GM18520 (cell line): ENCODE data around the gene INTS14.
"Not testable (repeated sequence)": the region's sequence is repeated elsewhere in the genome, so short reads cannot be mapped to it uniquely, and the experiment has no call there.

ENCODE experiments used
- ATAC-seq: cut with Tn5 transposase; IDR thresholded peaks from one replicate; pipeline ENCODE4 v1.9.1; 2021; ENCODE audit not compliant: unreplicated experiment

Gene INTS14

DNA sequence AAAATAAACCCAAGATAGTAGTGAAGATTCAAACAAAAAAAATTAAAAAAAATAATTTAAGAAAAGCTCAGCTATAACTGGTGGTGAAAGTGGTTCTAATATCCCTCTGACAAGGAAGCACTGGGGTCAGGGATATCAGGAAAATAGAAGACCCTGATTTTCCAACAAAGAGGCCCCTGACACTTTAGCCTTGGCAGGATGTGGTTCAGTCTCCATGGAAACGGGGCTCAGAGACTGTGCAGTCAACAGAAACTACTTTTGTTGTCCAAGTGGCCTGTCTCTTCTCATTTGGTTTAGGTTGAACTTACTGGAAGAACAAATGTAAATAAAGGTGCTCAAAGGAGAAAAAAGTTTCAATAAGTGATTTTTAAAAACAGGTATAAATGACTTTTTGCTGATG, 27.2 kb downstream of the INTS14 start:
- ATAC-seq = no peak

DNA sequence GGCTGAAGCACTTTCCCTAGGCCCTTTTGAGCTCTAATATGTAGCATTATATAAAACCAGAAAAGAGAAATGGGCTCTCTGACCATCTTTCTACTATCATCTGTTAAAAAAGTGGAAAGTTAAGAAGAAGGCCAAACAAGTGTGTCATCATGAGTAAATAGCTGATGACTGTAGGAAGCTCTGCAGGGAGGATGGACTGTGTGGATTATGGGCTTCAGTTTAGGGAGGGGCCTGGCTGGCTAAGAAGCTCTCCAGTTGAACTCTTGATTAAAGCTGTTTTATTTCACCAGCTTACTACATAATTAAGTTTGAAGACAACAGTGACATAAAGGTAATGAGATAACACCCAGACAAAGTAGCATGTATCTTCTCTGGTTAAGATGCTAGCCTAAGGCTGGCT, 30.6 kb downstream of the INTS14 start:
- no peak for ATAC-seq

DNA sequence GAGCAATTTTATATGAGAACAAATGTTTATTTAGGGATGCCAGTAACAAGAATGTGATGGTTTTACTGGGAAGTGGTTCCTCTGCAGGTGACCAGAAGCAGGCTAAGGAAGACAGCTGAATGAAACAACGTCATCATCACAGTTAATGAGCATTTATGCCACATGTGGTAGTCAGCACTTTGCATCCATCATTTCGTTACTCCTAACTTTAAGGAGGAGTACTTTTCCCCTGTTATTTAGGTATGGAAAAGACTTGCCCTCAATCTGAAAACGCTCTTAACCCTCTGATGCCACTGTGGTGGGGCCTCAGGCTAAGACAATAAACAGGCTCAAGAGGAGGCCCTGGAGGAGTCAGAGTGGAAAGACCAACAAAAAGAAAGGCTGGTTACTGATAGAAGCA, 31.2 kb downstream of the INTS14 start:
- no peak for ATAC-seq

DNA sequence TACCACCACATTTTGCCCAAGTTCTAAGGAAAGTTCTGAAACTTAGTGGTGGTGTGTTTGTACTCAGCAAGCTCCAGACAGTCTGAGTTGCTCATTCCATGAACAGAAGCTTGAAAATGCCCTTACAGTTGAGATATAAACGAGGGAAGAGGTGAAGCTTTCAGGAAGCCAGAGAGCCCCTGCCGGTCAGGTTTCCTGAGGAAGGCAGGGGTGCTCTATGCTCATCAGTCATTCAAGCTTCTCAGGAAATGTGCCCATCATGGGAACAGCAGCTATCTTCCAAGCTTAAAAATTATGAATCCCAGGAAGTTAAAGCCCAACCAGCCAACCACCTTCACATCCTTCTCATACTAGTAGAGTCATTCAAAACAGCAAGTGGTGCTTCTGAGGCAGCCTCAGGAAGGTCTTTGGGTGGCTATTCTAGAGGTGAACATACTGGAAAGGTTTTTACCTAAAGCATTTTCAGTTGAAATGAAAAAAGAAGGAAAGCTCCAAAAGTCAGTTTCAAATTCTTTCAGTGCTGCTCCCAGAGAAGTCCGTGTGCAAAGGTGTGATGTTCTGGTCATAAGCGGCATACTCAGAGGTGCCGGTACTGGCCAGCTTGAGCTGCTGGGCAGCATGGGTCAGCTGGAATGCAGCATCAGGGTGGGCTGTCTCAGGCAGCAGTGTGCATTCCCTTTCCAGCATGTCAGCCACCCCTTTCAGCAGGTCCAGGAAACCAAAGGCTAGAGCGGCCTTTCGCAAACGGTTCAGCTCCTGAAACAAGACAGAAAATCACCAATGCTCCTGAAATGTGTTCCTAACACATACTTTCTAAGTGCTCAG, 31.8 kb downstream of the INTS14 start:
- ATAC-seq = no peak

DNA sequence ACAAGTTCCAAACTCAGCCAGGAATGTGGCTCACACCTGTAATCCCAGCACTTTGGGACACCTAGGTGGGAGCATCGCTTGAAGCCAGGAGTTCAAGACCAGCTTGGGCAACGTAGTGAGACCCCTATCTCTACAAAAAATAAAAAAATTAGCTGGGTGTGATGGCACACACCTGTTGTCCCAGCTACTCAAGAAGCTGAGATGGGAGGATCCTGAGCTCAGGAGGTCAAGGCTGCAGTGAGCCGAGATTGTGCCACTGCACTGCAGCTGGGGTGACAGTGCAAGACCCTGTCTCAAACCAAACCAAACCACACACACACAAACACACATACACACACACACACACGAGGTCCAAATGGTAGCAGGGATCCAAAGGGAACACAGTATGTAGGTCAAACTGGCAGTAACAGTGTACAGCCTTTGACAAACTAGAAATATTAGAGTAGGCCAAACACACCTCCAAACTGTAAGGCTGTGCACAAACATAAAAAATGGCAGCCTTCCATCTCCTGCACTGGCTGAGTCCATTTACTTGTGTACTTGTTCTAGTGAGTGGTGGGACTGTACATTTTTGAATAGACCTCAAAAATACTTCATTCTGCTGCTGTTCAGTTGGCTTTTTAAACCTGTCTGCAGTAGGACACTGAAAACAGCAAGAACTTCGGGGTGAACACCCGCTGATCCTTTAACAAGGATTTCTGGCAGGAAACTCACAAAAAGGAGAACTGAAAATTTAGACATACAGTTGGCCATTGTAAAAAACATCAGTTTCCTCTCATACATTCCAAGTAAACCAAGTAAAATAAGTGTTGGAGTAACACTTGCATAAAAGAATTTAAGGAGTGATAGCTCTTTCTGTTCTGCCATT, 33.6 kb downstream of the INTS14 start:
- no peak for ATAC-seq

DNA sequence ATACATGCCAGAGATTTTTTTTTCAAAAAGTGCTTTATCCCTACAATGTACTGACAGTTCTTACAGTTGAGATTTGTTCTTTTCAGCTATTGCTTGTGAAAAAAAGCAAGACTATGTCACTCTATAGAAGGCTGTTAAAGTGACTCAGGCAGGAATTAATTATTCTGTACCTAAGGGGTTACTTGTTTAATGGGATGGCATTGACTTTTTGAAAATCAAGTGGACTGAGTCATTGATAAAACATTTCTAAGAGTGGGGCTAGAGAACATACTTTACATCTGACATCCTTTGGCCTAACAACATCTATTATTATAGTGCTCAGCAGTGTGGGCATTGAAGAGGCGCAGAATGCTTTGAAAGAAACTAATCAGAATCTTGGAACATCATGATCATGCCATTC, 34.3 kb downstream of the INTS14 start:
- ATAC-seq = no peak

DNA sequence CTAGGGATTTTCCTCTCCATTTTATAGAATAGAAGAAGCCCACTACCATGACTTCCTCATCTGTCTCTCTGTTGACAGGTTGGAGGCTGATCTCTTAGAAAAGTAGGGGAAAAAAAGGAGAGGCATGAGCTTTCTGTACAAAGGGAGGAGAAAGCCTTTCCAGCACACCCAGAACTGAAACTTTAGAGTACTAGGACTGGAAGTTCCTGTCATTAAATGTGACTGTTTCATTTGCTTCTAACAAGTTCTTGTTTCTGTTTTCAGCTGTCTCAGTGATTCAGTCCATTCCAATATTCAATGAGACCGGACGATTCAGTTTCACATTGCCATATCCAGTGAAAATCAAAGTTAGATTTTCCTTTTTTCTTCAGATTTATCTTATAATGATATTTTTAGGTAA, 39.0 kb downstream of the INTS14 start:
- ATAC-seq = no peak

DNA sequence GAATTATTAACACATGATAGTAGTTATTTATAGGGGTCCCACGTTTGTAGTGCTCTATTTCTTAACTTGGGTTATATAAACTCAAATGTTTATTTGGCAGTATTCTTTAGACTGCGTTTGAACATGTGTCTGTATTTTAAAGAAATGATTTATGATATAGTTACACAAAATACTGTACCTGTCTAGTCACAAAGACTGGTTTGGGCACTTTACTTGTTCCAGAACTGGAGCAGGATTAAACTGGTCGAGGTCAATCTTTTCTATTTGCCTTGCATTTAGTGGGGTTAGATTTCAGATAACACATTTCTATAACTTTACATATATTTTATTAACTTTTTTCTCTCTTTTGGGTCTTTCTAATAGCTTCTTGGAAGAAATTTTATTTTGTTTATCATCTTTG, 41.2 kb downstream of the INTS14 start:
- ATAC-seq = no peak

DNA sequence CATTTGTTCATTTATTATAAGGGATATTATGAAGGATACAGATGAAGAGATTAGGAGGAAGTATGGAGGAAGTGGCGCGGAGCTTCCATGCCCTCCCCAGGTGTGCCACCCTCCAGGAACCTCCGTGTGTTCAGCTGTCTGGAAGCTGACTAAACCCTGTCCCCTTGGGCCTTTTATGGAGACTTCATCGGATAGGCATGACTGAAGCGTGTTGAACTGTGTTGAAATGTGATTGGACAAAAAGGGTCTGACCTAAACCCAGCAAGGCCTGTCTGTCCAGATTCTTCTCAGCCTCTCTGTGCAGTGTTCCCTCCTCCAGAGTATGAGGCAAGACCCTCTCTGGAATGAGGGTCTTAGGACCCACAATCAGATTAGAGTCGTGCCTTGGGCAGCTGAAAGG, 49.0 kb downstream of the INTS14 start:
- ATAC-seq = no peak

DNA sequence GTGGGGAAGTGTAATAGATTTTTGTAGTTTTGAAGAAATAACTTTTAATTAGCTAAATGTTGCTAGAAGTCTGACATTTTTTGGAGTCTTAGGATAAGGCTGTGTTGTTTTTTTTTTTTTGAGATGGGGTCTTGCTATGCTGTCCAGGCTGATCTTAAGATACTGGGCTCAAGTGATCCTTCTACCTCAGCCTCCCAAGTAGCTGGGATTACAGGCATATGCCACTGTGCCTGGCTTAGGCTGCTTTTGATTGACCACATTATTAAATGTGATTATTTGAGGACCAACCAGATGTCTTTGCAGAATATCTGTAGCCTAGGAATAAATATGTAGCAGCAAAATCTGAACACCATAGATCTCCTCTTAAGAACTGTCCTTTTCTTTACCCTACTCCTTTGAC, 51.0 kb downstream of the INTS14 start:
- no peak for ATAC-seq

DNA sequence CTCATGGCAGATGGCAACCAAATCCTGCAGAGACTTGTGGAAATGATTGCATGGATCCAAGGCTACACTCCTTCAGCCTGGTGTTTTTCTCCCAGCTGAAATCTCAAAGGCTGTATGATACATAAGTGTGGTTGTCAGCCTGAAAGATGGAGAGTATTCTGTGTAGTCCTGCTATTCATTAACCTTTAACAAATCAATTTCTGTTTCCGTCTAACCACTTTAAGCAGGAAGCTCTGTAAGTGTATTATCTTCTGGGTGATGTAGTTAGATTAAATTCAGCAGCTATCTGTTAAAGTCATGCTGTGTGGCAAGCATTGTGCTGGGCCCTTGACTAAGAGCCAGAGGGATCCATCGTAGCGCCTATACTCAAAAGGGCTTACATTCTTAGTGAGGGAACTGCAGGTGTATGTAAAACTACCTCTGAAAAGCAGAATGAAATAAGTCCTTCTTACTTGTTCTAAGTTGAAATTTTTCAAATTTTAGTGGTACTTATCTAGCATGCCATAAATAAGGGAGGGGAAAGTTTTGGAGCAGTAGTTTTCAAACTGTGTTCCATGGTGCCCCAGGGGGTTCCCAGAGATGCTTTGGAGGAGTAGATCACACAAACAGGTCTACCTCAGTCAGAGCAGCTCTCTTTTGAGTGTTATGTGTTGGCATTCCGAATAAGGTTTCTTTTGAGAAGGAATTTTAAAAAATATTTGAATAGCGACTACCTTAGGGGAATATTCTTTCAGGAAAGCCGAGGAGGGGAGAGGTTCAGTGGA, 51.8 kb downstream of the INTS14 start:
- no peak for ATAC-seq

DNA sequence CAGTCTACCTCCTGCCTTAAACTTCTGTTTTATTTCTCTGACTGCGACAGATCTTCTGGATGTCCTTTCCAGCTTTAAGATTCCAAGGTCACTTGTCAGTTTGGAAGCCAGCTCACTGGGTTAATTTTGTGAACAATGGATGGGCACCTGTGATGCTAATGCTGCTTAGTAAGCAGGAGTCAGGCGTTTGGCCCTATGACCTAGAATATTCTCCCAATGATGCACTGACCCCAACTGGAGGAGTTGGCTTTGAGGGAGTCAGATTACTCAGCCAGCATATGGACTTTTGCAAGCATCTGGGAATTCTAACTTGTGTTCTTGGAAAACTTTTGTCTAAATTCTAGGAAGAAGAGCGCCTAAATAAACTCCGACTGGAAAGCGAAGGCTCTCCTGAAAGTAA, 52.6 kb downstream of the INTS14 start:
- no peak for ATAC-seq

DNA sequence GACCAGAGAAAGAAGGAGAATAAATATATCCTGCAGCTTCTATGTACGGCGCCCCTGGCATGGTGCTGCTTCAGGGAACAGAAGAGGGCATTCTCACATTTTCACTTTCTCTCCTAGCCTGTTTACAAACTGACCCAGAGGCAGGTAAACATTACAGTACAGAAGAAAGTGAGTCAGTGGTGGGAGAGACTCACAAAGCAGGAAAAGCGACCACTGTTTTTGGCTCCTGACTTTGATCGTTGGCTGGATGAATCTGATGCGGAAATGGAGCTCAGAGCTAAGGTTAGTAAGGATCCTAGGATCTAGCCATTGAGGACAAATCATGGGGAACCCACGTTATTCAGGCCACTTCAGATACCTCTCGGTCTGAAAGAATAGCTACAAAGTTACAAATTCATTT, 54.3 kb downstream of the INTS14 start:
- no peak for ATAC-seq

DNA sequence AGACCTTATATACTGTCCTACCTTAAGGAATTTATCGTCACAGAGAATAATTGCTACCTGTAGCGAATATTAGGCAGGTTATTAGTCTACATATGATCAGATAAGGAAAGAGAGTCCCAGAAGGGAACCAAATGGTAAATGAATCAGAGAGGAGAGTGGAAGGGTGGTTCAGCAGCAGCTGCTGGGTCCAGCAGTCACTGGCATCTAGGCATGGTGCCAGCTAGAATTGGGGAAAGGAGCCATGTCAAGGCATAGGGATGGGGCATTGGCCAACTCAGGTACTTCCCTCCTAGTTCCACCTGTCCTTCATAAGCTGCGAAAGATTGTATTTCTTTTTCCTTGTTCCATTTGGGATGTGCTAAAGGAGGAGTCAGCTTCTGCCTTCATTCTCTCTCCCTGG, 57.2 kb downstream of the INTS14 start:
- no peak for ATAC-seq

DNA sequence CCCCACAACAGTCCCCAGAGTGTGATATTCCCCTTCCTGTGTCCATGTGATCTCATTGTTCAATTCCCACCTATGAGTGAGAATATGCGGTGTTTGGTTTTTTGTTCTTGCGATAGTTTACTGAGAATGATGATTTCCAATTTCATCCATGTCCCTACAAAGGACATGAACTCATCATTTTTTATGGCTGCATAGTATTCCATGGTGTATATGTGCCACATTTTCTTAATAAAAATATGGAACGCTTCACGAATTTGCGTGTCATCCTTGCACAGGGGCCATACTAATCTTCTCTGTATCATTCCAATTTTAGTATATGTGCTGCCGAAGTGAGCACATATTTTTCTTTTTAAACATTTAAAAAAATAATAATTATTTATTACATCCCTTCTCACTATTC, 58.1 kb downstream of the INTS14 start:
- ATAC-seq = not testable (repeated sequence)

DNA sequence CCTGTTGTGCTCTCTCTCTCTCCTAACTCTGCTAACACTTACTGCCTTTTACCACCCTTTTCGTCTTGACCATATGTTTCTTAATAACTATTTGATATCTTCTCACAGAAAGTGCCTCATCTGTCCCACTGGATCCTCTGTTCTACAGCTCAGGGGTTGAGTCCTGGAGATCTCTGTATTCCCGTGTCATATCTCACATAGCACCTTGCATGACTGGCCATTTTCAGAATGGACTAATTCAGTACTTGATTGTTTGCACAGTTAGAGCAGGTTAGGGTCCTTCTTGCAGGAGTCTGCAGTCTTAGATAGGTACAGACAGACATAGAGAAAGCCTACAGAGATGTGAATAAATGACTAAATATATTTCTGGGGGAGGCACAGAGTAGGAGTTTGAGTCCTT, 59.7 kb downstream of the INTS14 start:
- ATAC-seq = no peak

DNA sequence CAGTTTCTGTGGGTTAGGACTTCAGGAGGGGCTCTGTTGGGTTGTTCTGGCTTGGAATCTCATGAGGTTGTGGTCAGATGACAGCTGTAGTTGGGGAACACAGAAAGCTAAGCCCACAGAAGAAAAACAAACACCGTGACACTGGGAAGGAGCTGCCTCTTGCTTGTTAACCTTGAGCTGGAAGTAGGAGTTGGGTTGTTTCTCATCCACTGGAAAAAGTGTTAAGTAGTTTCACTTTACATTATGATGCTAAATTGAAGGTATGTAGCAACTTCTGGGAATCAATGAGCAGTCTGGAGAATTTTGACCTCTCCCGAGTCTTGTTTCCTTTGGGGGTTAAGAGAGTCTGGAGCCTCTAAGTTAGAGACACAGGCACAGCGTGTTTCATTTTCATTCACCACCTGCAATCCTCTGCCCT, 60.2 kb downstream of the INTS14 start:
- ATAC-seq = no peak

DNA sequence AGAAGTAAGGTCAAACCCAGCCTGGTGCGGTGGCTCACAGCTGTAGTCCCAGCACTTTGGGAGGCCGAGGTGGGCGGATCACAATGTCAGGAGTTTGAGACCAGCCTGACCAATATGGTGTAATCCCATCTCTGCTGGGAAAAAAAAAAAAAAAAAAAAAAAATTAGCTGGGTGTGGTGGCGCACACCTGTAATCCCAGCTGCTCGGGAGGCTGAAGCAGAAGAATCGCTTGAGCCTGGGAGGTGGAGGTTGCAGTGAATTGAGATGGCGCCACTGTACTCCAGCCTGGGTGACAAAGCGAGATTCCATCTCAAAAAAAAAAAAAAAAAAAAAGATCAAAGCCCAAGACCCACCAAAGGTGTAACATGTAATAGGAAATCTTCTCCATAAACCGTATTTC, 61.6 kb downstream of the INTS14 start:
- ATAC-seq = not testable (repeated sequence)

DNA sequence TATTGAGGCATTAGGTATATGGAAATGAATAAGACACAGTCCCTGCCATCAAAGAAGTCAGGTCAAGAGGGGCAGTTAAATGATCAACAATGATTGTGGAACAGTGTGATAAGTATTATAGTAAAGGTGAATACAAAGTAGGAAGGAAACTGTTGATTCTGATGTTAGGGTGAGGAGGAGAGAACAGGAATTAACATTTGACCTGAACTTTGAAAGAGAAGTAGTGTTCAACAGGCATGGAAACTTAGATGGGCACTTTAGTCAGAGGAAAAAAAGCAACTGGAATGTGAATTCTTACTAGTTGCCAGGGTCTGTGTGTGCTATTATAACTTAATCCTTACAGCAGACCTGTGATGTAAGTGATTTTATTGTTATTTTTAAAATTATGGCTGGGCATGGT, 63.1 kb downstream of the INTS14 start:
- no peak for ATAC-seq

DNA sequence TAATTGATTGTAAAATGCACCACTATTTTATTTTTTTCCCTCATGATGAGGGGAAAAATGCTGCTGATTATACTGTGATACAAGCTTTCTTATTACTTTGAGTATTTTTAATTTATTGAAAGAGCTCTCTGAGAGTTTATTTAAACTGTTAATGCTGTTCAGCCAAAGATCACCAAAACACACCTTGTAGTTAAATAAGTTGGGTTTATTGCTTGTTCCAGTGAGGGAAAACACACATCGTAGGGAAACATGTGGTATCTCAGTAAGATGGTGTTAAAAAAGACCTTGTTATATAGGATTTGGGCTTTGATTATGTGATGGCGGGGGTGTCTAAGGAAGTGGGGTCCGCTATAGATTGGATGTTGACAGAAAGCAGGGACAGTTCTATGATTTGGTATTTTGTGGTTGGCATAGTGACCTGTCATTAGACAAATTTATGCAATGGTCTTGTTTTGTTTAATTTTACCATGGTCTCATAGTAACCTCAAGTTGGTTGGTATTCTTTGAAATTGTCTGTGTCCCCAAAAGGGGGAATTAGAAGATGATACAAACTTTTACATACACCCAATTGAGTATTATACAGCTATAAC, 69.6 kb downstream of the INTS14 start:
- no peak for ATAC-seq

DNA sequence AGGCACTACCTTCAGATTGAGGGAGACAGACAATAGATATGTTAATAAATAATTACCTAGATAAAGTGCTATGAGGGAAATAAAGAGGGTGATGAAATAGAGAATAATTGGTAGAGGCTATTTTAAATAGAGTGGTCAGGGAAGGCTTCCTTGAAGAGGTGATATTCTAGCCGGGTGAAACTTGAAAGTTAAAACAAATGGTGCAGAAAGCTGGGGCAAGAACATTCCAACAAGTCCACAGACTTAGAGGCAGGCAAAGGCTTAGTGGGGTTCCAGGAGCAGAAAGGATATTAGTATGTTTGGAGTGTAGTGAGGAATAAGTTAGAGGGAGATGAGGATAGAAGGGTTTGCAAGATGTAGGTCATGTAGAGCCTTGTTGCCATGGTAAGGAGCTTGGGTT, 70.6 kb downstream of the INTS14 start:
- no peak for ATAC-seq
